ENCODE measurements around the gene PTBP2.
"Not testable (repeated sequence)": the region's sequence is repeated elsewhere in the genome, so short reads cannot be mapped to it uniquely, and the experiment has no call there.

PTBP2 gene

DNA sequence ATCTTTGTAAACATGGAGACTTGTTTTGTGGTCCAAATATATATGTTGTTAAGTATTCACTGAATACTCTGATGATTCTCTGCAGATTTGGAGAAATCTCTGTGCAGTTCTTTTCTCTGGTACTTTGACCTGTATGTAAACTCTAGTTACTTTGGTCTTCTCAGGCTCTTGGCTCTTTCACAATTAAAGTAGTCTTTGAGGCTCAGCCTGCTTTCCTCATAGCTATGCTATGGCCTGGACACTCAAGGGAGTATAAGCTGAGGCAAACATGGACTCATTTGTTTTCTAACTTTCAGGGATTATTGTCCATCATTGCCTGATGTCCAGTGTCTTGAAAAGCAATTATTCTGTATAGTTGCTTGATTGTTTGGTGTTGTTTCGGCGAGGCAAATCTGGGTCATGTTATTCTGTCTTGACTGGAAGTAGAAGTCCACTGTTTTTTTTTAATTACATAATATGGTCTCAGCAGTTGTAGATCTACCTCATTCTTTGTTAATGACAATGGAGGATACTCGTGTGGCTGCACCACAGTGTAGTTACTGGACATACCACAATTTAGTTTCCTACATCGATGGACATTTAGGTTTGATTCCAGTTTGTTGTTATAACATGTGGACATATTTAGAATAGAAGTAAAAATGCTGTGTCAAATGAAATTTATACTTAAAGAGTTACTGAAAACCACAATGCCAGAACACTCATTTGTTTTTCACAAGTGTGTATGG lies 9.2 kb downstream of the PTBP2 start:
- DNase-seq (ENCODE audit: low spot score), result no peak

DNA sequence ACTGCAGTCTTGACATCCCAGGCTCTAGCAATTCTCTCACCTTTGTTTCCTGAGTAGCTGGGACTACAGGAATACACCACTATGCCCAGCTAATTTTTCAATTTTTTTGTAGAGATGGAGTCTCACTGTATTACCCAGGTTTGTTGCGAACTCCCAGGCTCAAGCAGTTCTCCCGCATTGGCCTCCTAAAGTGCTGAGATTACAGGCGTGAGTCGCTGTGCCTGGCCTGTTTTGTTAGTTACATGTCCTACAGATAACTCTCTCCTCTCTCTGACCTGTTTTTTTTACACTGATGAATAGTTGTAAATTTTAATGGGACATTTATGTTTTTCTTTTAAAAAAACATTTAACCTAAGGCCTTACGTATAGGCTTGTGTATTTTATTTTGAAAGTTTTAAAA lies 19.8 kb downstream of the PTBP2 start:
- DNase-seq (ENCODE audit: low spot score), result no peak

DNA sequence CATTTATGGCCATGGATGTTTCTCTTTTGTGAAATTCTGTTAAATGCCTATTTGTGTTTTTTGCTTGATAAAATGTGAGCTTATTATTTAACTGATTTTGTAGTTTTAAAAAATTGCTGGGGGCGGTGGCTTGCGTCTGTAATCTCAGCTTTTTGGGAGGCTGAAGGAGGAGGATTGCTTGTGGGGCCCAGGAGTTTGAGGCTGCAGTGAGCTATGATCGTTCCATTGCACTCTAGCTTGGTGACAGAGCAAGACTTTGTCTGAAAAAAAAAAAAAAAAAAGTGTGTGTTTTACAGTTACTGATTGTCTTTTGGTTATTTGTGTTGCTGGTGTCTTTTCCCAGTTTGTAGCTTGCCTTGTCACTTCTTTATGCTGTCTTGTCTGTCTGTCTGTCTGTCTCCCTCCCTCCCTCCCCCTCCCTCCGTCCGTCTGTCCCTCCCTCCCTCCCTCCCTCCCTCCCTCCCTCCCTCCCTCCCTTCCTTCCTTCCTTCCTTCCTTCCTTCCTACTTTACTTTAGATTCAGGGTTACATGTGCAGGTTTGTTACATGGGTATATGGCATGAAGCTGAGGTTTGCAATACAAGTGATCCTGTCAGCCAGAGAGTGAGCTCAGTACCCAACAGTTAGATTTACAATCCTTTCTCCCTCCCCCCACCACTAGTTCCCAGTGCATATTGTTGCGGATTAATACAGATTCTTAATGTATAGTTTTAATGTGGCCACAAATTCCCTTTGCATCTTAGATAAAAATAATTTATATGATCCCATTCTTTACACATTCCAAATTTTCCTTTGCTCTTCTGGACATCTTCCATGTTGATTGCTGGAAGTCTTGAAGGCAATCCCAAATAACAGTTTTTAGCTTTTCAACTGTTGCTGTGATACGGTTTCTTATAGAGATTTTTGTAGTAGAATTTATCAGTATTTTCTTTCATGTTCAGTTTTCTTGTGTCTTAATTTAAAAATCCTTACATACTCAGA lies 25.1 kb downstream of the PTBP2 start:
- no peak for DNase-seq (ENCODE audit: low spot score)

DNA sequence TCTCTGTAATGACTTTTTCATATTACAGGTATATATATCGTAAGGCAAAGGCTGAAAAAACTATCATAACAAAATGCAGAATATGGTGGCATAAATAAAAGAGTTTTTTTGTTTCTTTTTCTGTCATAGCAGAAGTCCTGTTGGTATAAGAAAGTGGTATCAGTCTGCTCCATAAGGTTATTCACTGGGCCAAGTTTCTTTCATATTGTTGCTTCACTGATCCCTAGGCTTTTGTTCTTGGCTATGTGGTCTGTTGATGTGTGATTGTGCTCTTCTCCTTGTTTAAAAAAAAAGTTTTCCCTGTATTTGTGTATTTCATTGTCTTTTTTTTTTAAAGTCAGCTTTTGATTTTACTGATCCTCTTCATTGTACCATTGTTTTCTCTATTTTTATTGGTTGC lies 26.0 kb downstream of the PTBP2 start:
- no peak for DNase-seq (ENCODE audit: low spot score)

DNA sequence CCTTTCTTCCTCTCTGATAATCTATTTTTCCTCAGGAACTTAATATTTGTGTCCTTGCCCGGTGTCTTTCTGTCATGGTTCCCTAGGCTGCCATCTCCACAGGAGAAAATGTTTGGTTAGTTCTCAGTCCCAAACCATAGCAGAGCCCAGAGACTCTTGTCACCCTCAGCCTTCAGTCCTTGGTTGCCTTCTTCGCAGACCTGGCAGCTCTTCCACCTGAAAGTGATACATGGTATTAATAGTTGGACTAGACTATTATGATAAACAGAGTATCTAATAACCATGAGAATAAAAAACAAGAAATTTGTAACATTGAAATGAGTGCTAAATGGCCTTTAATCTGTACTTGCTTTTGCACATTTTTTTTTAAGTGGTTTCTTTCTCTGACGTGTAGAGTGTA lies 26.5 kb downstream of the PTBP2 start:
- no peak for DNase-seq (ENCODE audit: low spot score)

DNA sequence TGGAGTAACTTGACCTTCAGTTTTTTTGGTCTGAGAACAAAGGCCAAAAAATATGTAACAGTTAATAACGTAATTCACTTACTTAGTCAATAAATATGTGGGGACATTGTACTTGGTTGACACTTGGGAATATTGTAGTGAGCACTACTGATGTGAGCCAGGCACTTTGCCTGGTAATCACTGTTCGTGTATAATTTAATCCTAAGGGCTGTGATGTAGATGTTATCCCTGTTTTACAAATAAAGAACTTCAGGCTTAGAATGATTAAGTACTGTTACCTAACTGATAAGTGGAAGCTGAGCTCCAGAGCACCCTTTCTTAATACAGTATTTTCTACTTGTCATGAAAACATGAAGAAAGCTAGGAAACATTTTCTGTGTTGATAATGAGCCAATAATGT lies 28.0 kb downstream of the PTBP2 start:
- DNase-seq (ENCODE audit: low spot score), result no peak

DNA sequence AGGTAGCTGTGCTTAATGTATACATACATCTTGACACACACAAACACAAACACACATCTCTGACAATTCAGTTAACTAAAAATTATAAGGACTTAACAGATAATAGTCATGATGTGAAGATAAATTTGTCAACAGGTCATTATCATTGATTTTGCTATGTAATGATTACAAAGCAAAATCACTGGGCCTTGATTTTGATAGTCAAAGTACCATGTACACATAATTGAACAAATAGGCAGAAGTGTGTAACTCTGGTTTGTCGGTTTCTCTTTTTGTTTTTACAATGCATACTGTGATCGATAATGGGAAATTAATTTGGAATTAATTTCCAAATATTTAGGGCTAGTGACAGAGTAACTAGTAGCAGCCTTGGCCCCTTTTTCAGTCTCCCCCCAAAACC lies 30.8 kb downstream of the PTBP2 start:
- no peak for DNase-seq (ENCODE audit: low spot score)

DNA sequence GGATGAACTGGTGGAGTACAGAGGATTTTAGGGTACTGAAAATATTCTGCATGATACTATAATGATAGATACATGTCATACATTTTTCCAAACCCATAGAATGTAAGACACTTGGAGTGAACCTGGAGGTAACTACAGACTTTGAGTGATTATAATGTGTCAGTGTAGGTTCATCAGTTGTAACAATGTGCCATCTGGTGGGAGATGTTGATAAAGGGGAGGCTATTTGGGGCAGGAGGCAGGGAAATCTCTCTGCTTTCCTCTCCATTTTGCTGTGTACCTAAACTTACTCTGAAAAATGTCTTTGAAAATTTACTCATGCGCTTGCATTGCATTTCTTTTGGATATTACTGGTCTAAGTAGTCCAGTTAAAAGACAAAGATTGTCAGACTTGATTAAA lies 35.2 kb downstream of the PTBP2 start:
- DNase-seq (ENCODE audit: low spot score), result no peak

DNA sequence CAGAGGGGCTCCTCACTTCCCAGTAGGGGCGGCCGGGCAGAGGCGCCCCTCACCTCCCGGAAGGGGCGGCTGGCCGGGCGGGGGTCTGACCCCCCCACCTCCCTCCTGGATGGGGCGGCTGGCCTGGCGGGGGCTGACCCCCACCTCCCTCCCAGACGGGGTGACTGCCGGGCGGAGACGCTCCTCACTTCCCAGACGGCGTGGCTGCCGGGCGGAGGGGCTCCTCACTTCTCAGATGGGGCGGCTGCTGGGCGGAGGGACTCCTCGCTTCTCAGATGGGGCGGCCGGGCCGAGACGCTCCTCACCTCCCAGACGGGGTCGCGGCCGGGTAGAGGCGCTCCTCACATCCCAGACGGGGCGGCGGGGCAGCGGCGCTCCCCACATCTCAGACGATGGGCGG lies 41.0 kb downstream of the PTBP2 start:
- DNase-seq (ENCODE audit: low spot score), result not testable (repeated sequence)

DNA sequence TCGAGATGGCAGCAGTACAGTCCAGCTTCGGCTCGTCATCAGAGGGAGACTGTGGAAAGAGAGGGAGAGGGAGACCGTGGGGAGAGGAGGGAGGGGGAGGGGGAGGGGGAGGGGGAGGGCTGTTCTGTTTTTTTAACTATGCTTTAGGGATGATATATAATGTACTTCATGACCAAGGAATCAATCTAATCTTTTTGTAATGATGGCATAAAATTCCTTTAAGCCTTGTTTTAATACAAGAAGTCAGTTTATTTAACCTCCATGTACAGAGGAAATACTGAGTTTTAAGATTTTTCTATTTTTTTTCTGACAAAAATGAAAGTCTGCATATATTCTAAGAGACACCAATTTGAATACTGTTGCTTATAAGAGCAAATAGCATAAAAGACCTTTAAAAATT lies 41.9 kb downstream of the PTBP2 start:
- no peak for DNase-seq (ENCODE audit: low spot score)

DNA sequence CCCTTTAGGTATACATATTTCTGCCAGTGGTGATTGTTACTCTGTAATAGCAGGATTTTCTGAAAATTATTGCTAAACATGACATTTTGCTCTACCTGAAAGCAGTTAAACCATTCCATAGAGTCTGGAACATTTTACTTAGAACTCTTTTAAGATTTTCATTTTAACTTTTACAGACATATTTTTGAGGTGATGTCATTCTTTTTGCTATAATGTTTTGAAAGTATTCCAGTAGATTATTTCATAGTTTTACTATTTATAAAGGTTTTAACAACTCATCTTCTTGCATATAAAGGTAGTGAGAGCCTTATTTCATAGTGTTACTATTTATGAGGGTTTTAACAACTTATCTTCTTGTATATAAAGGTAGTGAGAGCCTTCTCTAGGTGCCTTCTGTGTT lies 42.9 kb downstream of the PTBP2 start:
- DNase-seq (ENCODE audit: low spot score), result no peak

DNA sequence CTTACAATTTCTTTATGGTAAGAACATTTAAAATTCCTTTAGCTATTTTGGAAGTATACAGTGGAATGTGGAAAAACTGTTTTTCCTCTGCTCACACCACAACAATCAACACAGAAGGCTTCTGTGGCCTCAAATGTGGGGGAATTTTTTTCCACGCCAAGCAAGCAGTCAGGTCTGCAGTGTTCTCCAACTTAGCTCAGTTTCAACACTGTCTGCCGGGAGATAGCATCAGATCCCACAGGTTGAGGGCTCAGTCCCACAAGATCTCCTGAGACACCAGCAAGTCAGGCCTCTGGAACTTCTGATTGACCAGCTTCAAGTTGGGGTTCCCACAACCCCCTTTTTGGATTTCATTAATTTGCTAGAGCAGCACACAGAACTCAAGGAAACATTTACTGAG lies 50.3 kb downstream of the PTBP2 start:
- no peak for DNase-seq (ENCODE audit: low spot score)

DNA sequence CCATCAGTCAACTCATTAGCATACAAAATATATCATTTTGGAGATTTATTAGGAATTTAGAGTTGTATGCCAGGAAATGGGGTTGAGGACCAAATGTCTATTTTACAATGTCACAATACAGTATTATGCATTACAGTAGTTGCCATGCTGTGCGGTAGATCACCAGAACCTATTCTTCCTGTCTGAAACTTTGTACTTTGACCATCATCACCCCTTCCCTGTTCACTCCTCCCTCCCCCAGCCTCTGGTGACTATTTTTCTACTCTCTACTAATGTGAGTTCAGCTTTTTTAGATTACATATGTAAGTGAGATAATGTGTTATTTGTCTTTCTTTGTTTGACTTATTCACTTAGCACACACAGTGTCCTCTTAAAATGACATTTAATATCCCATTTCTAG lies 50.8 kb downstream of the PTBP2 start:
- DNase-seq (ENCODE audit: low spot score), result no peak

DNA sequence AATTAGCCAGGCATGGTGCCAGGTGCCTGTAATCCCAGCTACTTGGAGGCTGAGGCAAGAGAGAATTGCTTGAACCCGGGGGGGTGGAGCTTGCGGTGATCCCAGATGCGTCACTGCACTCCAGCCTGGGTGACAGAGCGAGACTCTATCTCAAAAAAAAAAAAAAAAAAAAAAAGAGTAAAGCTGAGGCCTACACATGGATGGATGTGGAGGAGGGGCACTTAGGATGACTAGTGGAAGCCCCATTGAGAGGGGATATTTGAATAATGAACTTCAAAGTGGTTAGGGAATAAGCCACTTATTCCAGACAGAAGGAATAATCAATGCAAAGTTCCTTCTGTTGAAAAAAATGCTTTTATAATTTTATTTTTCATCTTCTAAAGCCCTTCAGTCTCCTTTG lies 51.4 kb downstream of the PTBP2 start:
- no peak for DNase-seq (ENCODE audit: low spot score)

DNA sequence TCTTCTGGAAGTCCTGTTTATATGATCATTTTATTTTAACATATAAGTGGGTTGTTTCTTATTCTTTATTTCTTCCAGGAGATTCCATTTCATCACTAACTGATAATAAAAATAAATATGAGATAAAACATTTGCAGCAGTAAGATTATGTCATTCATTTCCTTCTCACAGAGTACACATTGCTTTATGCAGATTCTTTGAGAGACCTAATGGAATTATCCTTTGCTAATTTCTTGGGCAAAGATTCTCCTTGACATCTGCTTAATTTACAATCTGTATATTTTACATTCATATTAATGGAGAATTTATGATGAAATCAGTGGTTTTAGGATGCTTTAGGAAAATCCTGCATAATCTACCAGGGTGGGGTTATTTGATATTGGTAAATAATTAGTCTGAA lies 60.6 kb downstream of the PTBP2 start:
- DNase-seq (ENCODE audit: low spot score), result no peak

DNA sequence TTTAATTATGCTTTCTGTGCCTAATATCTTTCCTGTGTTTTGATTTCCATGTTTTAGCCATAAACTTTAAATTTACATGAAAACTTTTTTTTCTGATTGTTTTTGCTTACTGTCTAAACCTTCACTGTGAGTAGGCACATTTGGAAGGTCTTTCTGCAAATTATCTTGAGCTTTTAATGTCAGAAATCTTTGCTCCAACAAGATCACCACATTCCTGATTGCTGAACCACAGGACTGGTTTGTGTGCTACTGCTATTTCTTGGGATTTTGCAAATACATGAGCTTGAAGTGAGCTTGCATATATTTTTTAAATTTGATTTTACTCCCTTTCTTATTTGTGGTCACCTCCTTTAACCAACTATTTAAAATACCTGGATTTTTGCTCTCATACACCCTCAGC lies 61.3 kb downstream of the PTBP2 start:
- no peak for DNase-seq (ENCODE audit: low spot score)

DNA sequence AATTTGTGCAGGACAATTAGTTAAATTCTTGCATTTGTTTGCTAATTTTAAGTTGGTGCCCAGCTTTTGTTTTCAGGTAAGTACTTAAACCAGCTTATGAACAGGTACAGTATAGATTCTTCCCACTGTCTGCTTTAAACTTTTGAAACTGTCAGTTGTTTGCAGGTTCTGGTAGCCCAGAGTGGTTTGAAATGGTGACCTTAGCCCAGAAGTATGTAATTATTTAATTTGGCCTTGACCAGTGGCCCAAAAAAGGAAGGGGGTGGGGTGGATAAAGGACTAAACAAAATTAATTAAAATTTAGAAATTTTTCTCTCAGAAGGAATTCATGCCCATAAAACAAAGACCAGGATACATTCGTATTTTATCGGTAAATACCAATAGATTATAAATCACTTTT lies 69.0 kb downstream of the PTBP2 start:
- DNase-seq (ENCODE audit: low spot score), result no peak

DNA sequence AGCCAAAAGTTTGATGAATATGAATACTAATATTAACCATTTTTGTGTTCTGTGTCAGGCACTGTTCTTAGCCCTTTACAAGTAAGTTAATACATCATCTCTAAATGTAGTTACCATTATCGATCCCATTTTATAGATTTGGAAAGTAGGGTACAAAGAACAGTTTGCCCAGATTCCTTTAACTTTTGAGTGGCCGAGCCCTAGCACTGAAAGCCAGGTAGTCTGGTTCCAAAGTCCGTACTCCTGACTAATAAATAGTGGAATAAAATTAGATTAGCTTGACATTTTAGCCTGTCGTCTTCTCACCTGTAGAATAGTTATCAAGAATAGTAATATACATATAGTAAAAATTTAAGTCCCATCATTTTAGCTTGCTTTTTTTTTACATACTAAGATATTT lies 70.6 kb downstream of the PTBP2 start:
- DNase-seq (ENCODE audit: low spot score), result no peak

DNA sequence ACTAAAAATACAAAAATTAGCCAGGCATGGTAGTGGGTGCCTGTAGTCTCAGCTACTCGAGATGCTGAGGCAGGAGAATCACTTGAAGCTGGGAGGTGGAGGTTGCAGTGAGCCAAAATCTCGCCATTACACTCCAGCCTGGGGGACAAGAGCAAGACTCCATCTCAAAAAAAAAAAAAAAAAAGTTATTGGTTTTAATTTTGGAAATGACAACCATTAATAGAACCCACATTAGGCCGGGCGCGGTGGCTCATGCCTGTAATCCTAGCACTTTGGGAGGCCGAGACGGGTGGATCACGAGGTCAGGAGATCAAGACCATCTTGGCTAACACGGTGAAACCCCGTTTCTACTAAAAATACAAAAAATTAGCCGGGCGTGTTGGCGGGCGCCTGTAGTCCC lies 80.1 kb downstream of the PTBP2 start:
- DNase-seq (ENCODE audit: low spot score), result not testable (repeated sequence)

DNA sequence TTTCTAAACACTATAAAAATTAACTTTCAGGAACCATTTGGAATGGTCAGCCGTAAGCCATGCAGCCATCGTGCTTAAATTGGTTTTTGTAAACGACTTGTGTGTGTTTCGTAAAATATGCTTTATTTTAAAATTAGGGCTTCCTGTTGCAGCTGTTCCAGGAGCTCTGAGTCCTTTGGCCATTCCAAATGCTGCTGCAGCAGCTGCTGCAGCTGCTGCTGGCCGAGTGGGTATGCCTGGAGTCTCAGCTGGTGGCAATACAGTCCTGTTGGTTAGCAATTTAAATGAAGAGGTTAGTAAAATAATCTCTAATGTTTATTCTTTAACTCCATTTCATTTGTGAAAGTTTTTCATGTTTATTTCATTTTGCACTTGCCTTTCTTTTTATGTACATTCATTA lies 83.1 kb downstream of the PTBP2 start:
- no peak for DNase-seq (ENCODE audit: low spot score)

DNA sequence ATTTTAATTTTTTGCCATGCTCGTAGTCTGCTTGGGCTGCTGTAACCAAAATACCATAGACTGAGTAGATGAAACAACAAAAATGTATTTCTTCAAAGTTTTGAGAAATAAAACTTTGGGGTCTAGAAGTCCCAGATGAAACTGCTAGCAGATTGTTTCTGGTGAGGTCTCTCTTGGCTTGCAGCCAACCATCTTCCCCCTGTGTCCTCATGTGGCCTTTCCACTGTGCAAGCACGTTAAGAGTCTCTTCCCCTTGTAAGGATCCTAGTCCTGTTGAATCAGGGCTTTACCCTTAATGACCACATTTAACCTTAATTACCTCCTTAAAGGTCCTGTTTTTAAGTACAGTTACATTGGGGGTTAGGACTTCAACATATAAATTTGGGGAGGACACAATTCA lies 86.6 kb downstream of the PTBP2 start:
- no peak for DNase-seq (ENCODE audit: low spot score)

DNA sequence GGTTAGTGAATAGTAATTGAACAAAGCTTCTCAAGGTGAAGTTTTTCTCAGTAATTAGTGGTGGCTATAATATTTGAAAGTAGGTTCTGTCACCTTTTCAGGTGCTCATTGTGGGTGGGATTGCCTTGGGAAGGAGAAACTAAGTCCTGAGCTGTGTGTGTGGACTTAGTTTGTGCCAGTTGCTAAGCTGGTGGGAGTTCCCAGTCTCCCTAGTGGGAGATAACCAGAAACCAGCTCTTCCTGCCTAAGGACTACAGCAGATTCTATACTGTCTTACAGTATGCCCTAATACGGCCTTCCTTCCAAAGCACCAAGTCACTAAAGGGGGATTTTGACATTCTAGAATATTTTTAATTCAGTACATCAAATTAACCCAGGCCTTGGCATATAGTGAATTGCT lies 94.3 kb downstream of the PTBP2 start:
- no peak for DNase-seq (ENCODE audit: low spot score)

DNA sequence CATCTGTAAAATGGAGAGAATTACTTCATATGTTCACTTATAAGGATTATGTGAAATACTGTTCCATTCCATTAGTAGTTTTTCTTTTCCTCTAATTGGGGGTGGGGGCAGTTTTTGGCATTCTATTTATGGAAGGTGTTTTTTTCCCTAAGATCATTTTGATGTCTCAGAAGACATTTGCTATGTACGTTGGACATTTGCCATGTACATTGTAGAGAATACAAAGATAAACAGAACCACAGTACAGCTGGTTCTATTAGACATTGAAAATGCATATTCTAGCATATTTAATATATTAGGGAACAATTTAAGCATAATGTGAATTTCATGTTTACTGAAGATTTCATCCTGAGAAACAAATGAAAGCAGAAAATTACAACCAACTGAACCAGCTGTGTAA lies 98.5 kb downstream of the PTBP2 start:
- DNase-seq (ENCODE audit: low spot score), result no peak

DNA sequence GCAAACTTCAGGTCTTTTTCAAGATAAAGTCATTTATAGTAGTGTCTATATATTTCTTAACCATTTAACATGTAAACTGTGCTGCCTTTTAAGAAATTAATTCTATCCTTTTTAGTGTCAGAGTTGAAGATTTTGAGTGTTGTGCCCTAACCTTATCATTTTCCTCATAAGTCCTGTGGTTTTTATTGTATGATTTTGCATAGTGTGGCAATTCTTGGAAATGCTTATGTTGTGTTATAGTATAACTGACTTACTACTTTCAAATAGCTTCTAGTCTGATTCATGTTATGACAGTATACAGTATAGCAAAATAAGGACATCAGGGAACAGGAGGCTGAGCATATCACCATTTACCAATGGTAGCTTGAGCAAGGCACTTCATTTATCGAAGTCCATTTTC lies 99.1 kb downstream of the PTBP2 start:
- DNase-seq (ENCODE audit: low spot score), result no peak

Data from kidney capillary endothelial cell (primary cell).